HG03066 (cell line): ENCODE results near the gene CAMK2B.

Experiments
- ATAC-seq: cut with Tn5 transposase; IDR thresholded peaks from one replicate; pipeline ENCODE4 v1.9.1; 2021; ENCODE audit warnings: low read depth; ENCODE audit not compliant: unreplicated experiment

CAMK2B gene

DNA sequence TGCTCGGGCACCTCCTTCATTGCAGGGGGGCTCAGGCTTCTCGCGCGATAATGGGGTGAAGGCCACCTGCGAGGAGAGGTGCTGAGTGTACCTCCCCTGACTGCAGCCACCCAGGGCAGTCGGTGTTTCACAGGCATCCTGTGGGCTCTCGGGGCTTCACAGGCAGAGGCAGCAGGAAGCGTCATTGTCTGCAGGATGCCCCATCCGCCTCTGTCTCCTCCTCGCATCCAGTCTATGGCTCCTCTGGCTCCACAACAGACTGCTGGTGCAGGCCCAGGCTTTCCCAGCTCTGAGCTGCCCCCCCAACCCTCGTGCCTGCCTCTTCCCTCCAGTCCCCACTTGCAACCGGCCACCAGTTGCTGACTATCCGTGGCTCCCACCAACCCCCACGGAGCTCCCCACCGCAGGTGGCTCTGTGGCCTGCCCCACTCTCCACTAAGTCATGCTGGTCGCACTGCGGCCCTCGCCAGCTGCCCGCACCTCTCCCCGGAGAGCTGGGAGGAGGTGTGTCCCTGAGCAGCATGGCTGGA, 36.5 kb downstream of the CAMK2B start:
- no peak for ATAC-seq

DNA sequence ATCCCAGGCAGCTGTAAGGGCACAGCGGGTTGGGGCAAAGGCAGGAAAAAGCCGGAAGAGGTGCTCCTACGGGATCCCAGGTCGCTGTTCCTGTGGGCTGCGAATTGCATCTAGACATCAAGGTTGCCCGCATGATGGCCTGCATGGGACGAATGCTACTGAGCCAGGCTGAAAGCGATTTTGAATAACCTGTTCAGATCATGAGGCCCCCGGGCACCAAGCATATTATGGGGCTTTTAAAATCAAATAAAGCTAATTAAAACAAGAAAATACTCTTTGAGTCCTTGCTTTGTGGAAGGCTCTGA, 37.1 kb downstream of the CAMK2B start:
- no peak for ATAC-seq

DNA sequence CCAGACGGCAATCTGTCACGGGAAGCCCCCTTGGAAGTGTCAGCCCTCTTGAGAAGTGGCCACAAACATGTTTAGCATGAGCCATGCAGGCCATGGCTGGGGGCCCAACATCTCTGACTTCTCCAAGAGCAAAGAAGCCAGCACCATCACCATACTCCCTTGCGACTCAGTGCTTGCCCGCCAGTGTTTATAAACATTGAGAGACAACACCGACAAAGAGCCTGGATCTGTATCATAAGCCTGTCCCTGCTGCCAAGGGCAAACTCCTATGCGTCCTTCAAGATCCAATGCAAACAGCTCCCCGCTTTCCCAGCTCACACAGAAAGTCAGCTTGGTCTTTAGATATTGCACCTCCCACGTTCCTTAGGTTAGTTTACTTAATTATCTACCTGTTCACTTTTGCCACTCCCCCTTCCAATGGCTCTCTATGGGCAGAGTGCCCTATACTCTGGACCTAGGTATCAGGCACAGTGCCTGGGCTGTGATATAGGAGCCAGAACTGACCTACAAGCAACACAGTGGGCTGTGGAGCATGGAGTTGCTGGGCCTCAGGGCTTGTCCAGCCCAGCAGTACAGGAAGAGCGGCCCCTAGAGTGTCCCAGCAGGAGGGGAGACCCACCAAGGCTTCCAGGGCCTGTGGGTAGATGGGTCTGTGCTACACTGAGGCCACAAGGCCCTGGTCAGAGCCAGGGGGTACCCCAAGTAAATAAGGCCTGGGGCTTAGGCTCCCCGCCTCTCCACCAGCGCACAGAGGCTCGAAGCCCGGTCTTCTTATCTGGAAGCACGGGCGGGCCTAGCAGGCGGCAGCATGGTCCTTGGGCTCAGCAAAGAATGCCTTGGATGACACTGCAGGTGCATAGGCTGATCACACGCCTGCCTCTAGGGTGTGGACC, 37.7 kb downstream of the CAMK2B start:
- no peak for ATAC-seq

DNA sequence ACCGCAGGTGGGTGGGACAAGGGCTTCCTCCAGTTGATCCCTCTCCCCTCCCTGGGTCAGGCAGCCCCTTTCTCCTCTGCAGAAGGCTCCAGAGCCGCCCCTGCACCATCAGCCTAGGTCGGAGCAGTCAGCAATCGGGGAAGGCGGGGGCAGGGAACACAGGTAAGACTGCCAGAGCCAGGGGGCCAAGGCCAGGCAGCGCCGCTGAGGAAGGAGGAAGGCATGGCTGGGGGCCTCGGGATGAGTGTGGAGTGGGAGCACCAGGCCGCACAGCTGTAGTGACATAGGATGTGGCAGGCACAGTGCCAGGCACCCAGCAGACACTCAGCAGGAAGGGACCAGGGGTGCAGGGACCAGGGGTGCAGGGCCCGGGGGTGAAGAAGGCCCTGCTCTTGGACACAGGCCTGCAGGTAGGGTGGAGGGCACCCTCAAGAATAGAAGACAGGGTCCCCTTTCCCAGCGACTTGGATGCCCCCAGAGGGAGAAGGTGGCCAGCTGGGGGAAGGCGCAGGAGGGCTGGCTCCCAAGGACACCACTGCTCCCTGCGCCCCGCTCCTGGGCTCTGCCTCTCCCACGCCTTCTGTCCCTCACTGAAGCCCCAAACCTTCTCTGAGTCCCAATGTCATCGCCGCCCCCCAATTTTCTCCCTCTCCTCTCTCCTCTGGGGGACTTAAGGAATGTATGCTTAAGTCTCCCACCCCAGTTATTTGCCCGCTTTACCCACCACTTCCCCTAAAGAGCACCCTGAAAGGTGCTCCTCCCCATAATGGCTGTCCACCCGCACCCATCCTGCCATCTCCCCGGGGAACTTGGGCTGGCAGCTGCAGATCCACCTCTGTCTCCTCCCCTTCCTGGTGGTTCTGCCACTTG, 38.5 kb downstream of the CAMK2B start:
- ATAC-seq = no peak

DNA sequence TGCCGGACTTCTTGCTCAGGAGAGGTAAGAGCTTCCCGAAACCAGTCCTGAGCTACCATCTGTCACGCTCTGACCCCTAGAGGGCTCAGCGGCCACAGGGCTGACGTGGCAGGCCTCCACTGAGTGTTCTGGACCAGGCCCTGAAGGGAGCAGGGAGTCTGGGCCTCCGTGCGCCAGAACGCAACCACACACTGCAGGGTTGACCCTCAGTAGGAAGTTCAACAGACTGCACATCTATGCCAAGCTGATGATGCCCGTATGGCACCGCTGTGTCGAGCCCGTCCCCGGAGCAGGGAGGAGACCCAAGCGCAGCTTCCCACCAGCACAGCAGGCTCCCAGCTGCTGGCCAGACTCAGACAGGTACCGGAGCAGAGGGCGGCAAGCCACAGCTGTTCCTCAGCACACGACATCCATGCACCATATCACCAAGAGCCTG, 39.2 kb downstream of the CAMK2B start:
- ATAC-seq = no peak

DNA sequence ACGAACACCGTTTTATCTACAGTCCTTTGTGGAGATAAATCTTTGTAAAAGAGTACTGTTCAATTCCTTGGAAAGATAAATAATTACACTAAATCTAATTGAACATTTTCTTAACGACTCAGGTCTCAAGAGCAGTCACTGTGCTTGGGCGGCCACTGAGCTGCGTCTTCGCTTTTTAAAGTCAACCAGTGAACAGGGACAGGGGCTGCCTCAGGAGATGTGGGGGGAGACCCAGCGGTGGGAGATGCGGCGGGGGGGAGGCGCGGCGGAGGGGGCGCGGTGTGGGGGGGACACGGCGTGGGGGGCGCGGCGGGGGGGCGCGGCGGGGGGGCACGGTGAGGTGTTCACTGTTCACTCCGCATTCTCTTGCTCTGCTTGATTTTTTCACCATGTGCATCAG, 39.8 kb downstream of the CAMK2B start:
- ATAC-seq = no peak

DNA sequence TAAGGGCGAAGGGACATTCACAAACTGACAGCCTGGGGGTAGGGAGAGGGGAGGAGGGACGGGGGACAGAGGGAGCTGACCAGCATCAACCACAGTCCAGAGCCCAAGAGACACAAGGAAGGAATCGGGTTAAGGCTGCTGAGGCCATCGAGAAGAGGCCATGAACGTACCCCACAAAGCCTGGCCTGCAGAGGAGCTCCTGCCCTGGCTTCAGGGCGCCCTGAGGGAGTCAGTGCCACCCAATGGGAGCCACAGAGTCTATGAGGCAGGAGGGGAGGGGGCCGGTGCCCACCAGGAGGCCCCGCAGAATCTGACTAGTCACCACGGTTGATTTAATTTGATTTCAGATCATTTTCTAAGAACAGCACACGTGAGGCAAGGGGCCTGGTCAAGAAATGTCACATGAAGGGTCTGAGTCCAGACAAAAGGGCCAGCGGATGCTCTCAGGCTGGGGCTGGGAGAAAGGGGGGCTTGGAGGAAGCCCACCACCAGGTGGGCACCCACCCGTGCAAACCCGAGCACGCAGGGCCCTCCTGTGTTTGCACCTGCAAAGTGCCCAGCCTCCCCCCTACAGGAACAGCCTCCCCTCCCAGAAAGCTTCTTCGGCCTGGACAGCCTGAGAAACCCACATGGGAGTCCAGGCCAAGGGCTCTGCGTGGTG, 40.4 kb downstream of the CAMK2B start:
- ATAC-seq = no peak

DNA sequence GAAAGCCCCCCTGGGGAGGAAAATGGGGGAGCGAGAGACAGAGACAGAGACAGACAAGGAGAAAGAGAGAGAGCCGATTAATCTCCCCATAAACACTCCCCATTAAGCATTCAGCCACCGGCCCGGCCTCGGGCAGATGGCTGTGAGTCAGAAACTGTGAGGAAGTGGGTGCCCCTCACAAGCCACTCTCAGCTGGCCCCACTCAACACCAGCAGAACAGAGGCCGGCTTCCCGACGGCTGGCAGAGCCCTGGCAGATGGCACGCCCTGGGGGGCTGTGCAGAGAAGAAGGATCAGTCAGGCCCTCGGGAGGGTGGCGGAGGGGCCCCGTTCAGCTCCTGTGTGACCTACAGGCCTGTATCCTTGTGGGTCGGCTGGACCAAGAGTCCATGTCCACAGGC, 41.2 kb downstream of the CAMK2B start:
- no peak for ATAC-seq

DNA sequence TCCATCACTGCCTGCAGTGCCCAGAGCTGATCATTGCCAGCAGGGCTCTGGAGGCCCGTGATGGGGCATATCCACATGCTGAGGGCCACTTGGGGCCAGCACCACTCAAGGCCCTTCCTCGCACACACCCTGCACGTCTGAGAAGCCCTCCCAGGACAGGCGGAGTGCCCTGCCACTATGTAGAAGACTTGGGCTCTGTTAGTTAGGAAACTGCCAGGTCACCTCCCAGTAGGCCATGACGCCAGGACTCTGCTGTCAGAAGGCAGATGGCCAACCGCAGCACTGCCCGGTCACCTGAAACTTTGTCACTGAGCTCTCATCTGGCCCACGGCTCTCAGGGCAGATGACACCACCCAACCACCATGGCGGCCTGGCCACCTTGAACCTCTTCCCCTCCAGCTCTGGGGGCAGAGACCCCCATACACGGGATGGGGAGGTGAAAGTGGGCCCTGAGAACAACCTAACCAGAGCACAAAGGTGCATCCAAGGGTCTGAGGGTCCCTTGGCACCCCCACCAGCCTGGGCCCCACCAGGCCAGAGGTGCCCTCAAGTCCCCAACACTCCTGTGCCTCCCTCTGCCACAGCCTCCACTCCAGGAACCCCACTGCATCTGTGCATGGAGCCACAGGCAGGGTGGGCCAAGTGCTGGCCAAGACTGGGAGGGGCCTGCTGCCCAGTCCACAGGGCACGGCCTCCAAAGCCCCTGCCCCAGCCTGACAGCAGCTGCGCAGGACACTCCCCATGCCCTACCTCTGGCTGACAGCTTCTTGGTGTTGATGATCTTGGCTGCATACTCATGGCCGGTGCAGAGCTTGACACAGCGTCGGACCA, 41.8 kb downstream of the CAMK2B start:
- no peak for ATAC-seq

DNA sequence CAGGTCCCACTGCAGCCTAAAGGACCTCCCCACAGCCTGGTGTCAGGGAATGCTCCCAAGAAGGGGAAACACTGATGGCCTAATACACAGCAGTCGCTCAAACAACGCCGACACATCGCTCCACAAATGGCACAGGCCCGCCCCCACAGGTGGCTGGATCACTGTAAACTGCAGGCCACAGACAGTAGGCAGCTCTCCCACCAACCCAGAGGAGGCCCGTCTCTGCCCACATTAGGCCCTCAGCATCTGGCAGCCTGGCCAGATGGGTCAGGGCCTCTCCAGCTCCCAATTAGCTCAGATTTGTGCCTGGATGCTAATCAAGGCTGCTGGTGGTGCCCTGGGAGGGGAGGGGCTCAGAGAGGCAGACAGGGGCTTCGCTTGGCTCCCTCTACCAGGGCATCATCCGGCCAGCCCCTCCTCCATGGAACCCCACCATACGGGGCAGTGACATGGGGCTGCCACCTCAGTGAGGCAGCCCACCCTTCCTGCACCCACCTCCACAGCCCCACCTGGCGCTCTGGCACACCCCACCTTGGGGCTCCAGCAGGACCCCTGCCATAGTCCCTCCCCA, 42.7 kb downstream of the CAMK2B start:
- ATAC-seq = no peak

DNA sequence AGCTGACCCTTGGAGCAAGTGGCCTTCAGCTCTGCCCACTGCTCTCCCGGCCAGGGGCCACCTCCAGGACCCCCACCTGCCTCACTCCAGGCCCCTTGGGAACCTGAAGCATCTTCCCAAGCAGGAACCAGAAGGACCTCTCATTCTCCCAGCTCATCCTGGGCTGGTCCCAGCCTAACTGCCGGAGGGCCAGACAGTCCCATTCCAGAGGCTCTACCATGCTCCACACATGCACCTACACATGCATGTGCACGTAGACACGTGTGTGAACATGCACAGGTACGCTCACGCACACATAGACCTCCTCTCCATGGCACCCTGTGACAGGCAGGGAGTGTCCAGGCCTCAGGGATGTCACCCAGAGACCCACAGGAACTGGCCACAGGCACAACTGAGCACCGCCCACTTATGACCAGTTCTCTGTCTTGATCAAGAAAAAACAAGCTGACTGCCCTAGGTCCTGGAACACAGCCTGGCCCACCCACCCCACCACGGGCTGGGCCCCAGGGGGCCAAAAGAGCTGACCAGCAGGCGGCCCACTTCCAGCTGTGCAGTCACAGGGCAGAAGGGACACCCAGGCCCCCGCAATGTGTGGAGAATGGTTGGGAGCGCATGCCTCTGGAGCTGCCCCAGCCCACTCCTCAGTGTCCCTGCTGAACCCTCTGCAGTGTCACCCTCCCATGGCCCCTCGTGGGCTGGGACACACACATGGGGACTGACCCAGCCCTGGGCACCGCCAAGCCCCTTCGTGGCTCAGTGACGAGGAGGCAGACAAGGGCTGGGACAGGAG, 43.4 kb downstream of the CAMK2B start:
- no peak for ATAC-seq

DNA sequence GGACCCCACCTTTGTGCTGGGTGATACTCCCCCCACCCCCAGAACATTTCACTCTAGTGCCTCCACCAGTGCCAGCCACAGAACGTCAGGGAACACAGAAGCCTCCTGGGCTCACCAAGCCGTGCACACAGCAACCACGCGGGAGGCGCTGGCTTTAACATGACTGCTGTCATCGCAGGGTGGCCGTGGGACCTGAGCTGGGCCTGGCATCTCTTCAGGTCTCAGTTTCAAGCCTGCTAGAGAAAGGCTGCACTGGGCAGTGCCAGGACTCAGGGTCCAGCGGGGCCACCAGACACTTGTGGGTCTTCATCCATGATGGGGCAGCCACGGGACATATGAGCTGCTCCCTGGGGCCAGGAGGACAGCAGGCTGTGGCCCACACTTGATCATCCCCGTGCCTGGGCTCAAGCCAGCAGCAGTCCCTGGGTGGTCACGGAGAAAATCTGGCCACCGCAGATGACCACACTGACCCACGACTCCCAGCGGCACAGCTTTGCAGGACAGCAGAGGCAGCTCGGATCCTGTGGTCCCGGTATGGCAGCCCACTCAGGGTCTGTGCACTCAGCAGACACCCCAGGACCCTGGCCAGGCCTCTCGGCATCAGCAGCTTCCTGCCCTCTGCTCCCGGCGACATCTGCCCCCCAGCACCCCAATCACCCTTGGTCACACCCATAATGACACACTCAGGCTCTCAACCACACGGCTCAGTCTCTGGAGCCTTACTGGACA, 44.2 kb downstream of the CAMK2B start:
- no peak for ATAC-seq

DNA sequence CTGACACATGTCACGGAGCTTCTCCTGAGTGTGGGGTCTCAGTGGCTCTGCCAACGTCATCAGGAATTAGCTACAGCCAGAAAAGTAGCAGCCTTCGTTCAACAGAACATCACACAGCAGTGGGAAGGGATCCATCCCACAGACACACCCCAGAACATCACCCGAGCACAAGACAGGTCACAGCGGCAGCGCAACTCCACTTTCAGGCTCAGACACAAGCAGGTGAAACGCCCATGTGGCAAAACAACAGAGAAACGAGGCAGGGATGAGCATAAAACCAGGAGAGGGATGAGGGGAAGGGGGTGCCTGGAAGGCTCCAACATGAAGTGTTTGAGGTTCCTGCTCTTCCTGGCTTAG, 44.8 kb downstream of the CAMK2B start:
- no peak for ATAC-seq

DNA sequence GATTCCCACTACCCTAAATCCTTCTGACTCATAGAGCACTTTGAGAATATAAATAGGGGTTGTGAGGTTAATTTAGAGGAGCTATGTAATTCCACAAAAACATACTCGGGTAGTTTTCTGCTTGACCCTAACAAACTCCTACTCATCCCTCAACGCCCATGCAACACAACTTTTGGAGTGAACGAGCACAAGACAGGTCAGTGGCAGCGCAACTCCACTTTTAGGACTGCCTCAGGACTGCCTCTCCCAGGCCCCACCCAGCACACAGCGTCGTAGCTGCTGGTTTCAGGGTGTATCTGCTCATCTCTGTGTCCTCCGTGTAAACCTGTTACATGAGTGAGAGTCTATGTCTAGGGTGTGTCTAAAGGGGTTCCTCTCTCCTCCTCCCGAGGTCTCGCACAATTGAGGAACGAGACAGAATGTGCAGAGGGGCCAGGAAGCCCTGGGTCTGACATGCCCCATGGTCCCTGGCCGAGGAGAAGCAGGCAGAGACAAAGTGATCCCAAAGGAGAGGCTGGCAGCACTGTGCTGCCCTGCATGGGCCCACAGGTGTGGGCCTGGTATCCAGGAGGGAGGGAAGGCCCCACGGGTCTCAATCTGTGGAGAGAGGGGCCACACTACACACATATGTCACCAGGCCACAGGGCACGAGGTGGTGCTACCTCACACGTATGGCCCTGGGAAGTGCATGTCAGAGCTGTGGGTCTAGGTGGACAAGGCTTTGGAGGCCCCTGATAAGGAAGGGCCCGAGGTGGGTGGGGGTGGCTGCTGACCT, 45.5 kb downstream of the CAMK2B start:
- ATAC-seq = no peak

DNA sequence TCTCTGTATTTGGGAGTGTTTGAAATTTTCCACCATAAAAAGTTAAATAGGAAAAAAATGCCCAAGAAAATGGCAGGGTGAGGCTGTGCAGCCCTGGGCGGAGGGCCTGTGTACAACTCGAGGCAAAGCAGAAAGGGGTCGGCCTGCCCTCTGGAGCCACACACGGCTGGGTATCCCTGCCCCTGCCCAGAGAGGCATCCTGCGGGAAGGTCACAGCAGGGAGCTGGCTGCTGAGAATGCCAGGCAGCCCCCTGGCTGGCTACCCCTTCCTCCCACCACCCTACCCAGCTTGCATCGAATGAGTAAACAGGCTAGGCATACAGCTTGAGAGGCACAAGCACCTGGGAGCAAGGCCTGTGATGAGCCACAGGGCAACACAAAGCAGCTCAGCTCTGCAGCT, 46.1 kb downstream of the CAMK2B start:
- no peak for ATAC-seq

DNA sequence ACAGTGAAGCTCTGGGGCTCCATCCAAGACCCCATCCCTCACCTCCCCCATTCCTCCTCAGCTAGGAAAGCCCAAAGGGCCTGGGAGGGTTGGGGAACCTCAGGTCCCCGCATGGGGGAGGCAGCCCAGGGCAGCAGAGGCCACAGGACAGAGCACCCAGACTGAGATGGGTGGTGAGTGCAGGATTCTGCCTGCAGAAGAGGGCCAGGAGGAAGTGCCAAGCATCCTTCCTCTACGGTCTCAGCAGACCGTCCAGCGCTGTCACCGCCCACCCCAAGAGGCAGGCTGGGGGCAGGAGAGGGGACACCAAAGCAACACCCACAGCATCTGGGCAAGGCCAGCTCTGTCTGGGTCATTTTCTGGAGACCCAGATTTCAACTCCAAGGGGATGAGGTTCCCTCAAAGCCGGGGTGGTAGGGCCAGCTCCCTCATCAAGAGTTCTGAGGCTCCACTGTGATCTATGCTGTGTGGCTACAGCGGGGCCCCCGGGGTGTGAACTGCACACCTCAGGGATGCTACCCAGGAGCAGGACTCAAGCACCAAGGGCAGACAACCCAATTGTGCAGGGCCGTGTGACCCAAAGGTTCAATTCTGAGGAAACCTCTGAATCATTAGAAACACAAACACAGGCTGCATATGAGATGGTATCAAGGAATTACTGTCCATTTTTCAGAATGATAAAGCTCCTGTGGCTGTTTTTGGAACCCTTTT, 46.8 kb downstream of the CAMK2B start:
- ATAC-seq = no peak

DNA sequence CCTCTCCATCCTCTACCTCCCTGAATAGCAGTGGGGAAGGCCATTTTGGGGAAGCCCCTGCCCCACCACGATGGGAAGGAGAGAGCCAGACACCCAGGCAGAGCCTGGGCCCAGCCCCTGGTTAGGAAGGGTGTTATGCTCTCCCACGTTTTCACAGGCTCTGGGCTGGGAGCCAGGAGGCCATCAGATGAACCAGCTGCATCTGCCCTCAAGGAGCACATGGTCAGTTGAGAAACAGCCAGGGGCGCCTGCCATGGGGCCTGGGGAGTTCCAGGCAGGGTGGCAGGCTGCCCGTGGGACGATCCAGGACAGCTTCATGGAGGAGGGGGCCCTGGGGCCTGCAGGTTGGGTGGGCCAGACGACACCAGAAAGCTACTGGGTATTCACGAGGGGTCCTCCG, 47.5 kb downstream of the CAMK2B start:
- ATAC-seq = no peak
